Activated naive CD8-positive, alpha-beta T cell (primary cell): ENCODE measurements around the gene TRIM44.

ENCODE experiments used
- H3K27ac Mint-ChIP-seq: one replicate; pipeline ENCODE4 v1.8.0; 2021; ENCODE audit warnings: mixed read lengths
- H3K27me3 Mint-ChIP-seq: one replicate; pipeline ENCODE4 v1.8.0; 2021; ENCODE audit warnings: mixed read lengths
- H3K36me3 Mint-ChIP-seq: one replicate; pipeline ENCODE4 v1.8.0; 2021; ENCODE audit warnings: mixed read lengths
- H3K4me1 Mint-ChIP-seq: one replicate; pipeline ENCODE4 v1.8.0; 2021; ENCODE audit warnings: low read depth, mixed read lengths
- H3K4me3 Mint-ChIP-seq: one replicate; pipeline ENCODE4 v1.8.0; 2021; ENCODE audit warnings: mild to moderate bottlenecking, mixed read lengths
- H3K9me3 Mint-ChIP-seq: one replicate; pipeline ENCODE4 v1.8.0; 2021; ENCODE audit warnings: low read depth, mixed read lengths

Gene TRIM44

GRCh38 chr11:35803115-35803514 is 140.5 kb downstream of the TRIM44 start:
- H3K4me3 Mint-ChIP-seq = no peak overlapping the region
- no peak overlapping the region for H3K27ac Mint-ChIP-seq
- peaks cover 10% of the 10 kb centered on the region for H3K4me1 Mint-ChIP-seq
- no peaks in the 10 kb centered on the region for H3K27me3 Mint-ChIP-seq
- H3K36me3 Mint-ChIP-seq = peaks cover 17% of the 10 kb centered on the region
- H3K9me3 Mint-ChIP-seq = no peaks in the 10 kb centered on the region

- Mint-ChIP-seq H3K27ac (no peak overlapping the region), H3K4me1 (peaks cover 7% of the 10 kb centered on the region), H3K4me3 (no peak overlapping the region), H3K27me3 (no peaks in the 10 kb centered on the region), H3K9me3 (no peaks in the 10 kb centered on the region), H3K36me3 (peaks cover 13% of the 10 kb centered on the region)
Measured at GRCh38 chr11:35804451-35805040, 142.0 kb downstream of the TRIM44 start.

GRCh38 chr11:35809561-35809960 is 147.0 kb downstream of the TRIM44 start:
- Mint-ChIP-seq H3K9me3 (no peaks in the 10 kb centered on the region), H3K27me3 (no peaks in the 10 kb centered on the region), H3K36me3 (peaks cover 31% of the 10 kb centered on the region), H3K4me1 (no peaks in the 10 kb centered on the region), H3K4me3 (no peak overlapping the region), H3K27ac (no peak overlapping the region)

GRCh38 chr11:35810045-35810645 is 147.6 kb downstream of the TRIM44 start:
- H3K9me3 Mint-ChIP-seq = no peaks in the 10 kb centered on the region
- H3K36me3 Mint-ChIP-seq = peaks cover 33% of the 10 kb centered on the region
- no peaks in the 10 kb centered on the region for H3K27me3 Mint-ChIP-seq
- no peak overlapping the region for H3K4me3 Mint-ChIP-seq
- no peak overlapping the region for H3K27ac Mint-ChIP-seq
- H3K4me1 Mint-ChIP-seq = no peaks in the 10 kb centered on the region

GRCh38 chr11:35811783-35812182 is 149.2 kb downstream of the TRIM44 start:
- Mint-ChIP-seq H3K9me3 (no peaks in the 10 kb centered on the region), H3K27ac (no peak overlapping the region), H3K4me3 (no peak overlapping the region), H3K36me3 (peaks cover 40% of the 10 kb centered on the region), H3K27me3 (no peaks in the 10 kb centered on the region), H3K4me1 (no peaks in the 10 kb centered on the region)

GRCh38 chr11:35812828-35813227 is 150.3 kb downstream of the TRIM44 start:
- peaks cover 40% of the 10 kb centered on the region for H3K36me3 Mint-ChIP-seq
- H3K27ac Mint-ChIP-seq = no peak overlapping the region
- H3K9me3 Mint-ChIP-seq = no peaks in the 10 kb centered on the region
- no peak overlapping the region for H3K4me3 Mint-ChIP-seq
- H3K4me1 Mint-ChIP-seq = no peaks in the 10 kb centered on the region
- H3K27me3 Mint-ChIP-seq = no peaks in the 10 kb centered on the region

GRCh38 chr11:35814081-35814695 is 151.6 kb downstream of the TRIM44 start:
- Mint-ChIP-seq H3K27me3 (no peaks in the 10 kb centered on the region), H3K27ac (no peak overlapping the region), H3K4me3 (no peak overlapping the region), H3K4me1 (no peaks in the 10 kb centered on the region), H3K9me3 (no peaks in the 10 kb centered on the region), H3K36me3 (peaks cover 41% of the 10 kb centered on the region)

- Mint-ChIP-seq H3K4me1 (no peaks in the 10 kb centered on the region), H3K27me3 (no peaks in the 10 kb centered on the region), H3K27ac (no peak overlapping the region), H3K36me3 (peaks cover 40% of the 10 kb centered on the region), H3K4me3 (no peak overlapping the region), H3K9me3 (no peaks in the 10 kb centered on the region)
Measured at GRCh38 chr11:35814720-35815305, 152.2 kb downstream of the TRIM44 start.

- no peaks in the 10 kb centered on the region for H3K27me3 Mint-ChIP-seq
- H3K9me3 Mint-ChIP-seq = no peaks in the 10 kb centered on the region
- no peak overlapping the region for H3K4me3 Mint-ChIP-seq
- no peak overlapping the region for H3K27ac Mint-ChIP-seq
- no peaks in the 10 kb centered on the region for H3K4me1 Mint-ChIP-seq
- peaks cover 39% of the 10 kb centered on the region for H3K36me3 Mint-ChIP-seq
Measured at GRCh38 chr11:35815556-35816315, 153.2 kb downstream of the TRIM44 start.

GRCh38 chr11:35820614-35821013 is 158.0 kb downstream of the TRIM44 start:
- Mint-ChIP-seq H3K27ac (no peak overlapping the region), H3K36me3 (peaks cover 14% of the 10 kb centered on the region), H3K4me1 (peaks cover 13% of the 10 kb centered on the region), H3K4me3 (no peak overlapping the region), H3K27me3 (no peaks in the 10 kb centered on the region), H3K9me3 (no peaks in the 10 kb centered on the region)

- H3K4me3 Mint-ChIP-seq = no peak overlapping the region
- H3K36me3 Mint-ChIP-seq = peaks cover 3% of the 10 kb centered on the region
- H3K27ac Mint-ChIP-seq = no peak overlapping the region
Measured at GRCh38 chr11:35822815-35823495, 160.4 kb downstream of the TRIM44 start.

GRCh38 chr11:35823742-35824298 is 161.2 kb downstream of the TRIM44 start:
- Mint-ChIP-seq H3K4me1 (peaks cover 13% of the 10 kb centered on the region), H3K27me3 (no peaks in the 10 kb centered on the region), H3K27ac (no peak overlapping the region), H3K36me3 (peaks cover 3% of the 10 kb centered on the region), H3K9me3 (no peaks in the 10 kb centered on the region), H3K4me3 (no peak overlapping the region)

More at GRCh38 chr11:35822815-35823495, 160.4 kb downstream of the TRIM44 start:
- Mint-ChIP-seq H3K4me1 (peaks cover 13% of the 10 kb centered on the region), H3K27me3 (no peaks in the 10 kb centered on the region), H3K9me3 (no peaks in the 10 kb centered on the region)

- Mint-ChIP-seq H3K36me3 (no peaks in the 10 kb centered on the region), H3K27ac (no peak overlapping the region)
Measured at GRCh38 chr11:35825386-35825785, 162.8 kb downstream of the TRIM44 start.

GRCh38 chr11:35826006-35826405 is 163.4 kb downstream of the TRIM44 start:
- H3K36me3 Mint-ChIP-seq = no peaks in the 10 kb centered on the region
- H3K4me3 Mint-ChIP-seq = no peak overlapping the region
- peaks cover 12% of the 10 kb centered on the region for H3K4me1 Mint-ChIP-seq
- H3K27me3 Mint-ChIP-seq = no peaks in the 10 kb centered on the region
- H3K27ac Mint-ChIP-seq = no peak overlapping the region
- H3K9me3 Mint-ChIP-seq = no peaks in the 10 kb centered on the region

More at GRCh38 chr11:35825386-35825785, 162.8 kb downstream of the TRIM44 start:
- Mint-ChIP-seq H3K4me1 (peaks cover 13% of the 10 kb centered on the region), H3K9me3 (no peaks in the 10 kb centered on the region), H3K27me3 (no peaks in the 10 kb centered on the region), H3K4me3 (no peak overlapping the region)
